ENCODE measurements around the gene ORM2.
A peak's percentile ranks its signal among the peaks of the same experiment; 100 is the strongest.

Gene ORM2

GRCh38 chr9:114361542-114361941 lies 31.9 kb downstream of the ORM2 start:
- H3K4me3 ChIP-seq (ENCODE audit: low read depth, low read length), result no peak overlapping the region
- no peak for TF ChIP-seq CTCF (IDR thresholded peaks at IDR 0.05; ENCODE audit: low read depth, low read length, missing control alignments)
- no peak for DNase-seq (ENCODE audit: low read depth)

DNA sequence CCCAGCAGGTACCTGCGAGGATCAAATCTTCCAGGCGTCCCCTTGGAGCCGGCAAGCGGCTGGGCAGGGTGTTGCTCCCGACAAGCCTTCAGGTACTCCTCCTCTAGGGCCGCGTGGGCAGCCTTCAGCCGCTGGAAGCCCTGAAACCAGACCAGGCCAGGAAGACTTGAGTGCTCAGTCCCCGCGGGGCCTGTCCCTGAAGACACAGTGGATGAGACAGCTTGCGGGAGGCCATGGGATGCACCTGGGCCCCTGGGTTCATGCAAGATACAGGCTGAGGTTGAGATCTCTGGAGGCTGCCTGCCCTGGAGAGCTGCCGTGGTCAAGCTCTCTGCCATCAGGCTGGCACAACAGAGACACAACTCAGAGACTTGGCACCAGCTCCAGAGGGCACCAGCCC lies 32.7 kb downstream of the ORM2 start:
- H3K4me3 ChIP-seq (ENCODE audit: low read depth, low read length), result no peak overlapping the region
- DNase-seq (ENCODE audit: low read depth), result no peak
- TF ChIP-seq CTCF (IDR thresholded peaks at IDR 0.05; ENCODE audit: low read depth, low read length, missing control alignments), result no peak

DNA sequence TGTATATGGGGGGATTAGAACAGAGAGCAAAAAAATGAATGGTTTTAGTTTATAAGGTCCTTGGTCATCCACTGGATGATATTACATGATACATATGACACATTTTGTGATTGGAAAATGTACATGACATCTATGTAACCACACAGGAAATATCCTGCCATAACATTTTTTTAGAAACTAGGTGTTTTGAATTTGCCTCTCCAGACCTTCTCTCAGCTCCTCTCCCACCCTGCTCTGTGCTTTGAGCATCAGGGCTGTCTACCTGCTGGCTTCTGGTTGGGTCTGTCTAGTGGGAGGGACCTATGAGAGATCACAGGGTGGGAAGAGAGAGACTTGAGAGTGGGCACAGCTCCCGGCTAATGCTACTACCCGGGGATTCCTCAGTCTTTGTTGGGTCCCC lies 33.8 kb downstream of the ORM2 start:
- H3K4me3 ChIP-seq (ENCODE audit: low read depth, low read length), result no peak overlapping the region
- no peak for DNase-seq (ENCODE audit: low read depth)
- TF ChIP-seq CTCF (IDR thresholded peaks at IDR 0.05; ENCODE audit: low read depth, low read length, missing control alignments), result no peak

DNA sequence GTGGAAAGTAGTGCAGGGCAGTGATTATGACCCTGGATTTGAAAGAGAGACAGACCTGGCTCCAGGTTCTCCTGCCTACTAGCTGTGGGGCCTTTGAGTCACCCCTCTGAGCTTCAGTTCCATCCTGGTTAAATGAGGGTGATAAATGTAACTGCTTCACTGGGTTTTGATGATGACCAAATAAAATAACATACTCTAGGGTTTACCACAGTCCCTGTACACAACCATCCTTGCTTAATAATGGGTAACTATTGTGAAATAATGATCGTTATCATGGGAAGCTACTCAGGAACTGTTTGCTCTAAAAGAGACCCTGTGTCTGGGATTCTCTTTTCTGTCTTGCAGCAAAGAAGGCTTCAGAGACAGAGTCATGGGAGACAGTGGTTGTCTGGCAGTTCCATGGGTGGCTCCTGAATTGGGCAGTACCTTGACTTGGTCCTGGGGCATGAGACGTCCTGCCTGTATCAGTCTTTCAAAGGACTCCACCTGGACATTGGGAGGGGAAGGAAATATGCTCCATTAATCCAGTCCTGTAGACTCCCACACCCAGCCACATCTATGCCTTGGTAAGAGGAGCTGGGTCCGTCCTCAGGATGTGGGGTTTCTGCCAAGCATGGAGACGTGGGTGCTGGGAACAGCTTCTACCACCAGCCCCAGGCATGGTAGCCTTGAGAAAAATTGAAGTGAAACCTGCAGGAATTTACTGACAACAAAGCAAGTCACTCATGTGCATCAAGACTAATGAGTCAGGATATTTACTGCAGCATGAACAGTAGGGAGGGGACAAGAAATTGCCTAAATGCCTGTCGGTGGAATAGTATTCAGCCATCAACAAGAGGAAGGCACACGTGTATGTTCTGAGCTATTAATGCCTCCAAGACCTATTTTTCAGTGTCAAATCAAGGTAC lies 34.7 kb downstream of the ORM2 start:
- H3K4me3 ChIP-seq (ENCODE audit: low read depth, low read length), result no peak overlapping the region

DNA sequence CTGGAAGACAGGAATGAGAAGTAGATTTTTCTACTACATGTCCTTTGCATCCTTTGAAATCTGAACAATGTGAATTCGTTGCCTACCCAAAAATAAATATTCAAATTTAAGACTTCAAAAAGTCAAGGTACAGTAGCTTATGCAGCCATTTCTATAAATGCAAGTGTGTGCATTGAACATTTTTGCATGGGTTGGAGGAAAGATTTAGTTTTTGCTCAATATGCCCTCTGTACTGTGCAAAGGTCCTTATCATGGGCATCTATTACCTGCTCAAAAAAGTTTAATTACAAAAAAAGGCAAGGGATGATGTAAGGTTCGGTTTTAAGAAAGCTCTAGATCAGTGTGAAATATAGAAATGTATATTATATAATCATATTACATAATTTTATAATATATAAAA lies 35.5 kb downstream of the ORM2 start:
- H3K4me3 ChIP-seq (ENCODE audit: low read depth, low read length), result no peak overlapping the region
- no peak for TF ChIP-seq CTCF (IDR thresholded peaks at IDR 0.05; ENCODE audit: low read depth, low read length, missing control alignments)
- no peak for DNase-seq (ENCODE audit: low read depth)

More for the DNA sequence above, 34.7 kb downstream of the ORM2 start:
- no peak for DNase-seq (ENCODE audit: low read depth)
- no peak for TF ChIP-seq CTCF (IDR thresholded peaks at IDR 0.05; ENCODE audit: low read depth, low read length, missing control alignments)

DNA sequence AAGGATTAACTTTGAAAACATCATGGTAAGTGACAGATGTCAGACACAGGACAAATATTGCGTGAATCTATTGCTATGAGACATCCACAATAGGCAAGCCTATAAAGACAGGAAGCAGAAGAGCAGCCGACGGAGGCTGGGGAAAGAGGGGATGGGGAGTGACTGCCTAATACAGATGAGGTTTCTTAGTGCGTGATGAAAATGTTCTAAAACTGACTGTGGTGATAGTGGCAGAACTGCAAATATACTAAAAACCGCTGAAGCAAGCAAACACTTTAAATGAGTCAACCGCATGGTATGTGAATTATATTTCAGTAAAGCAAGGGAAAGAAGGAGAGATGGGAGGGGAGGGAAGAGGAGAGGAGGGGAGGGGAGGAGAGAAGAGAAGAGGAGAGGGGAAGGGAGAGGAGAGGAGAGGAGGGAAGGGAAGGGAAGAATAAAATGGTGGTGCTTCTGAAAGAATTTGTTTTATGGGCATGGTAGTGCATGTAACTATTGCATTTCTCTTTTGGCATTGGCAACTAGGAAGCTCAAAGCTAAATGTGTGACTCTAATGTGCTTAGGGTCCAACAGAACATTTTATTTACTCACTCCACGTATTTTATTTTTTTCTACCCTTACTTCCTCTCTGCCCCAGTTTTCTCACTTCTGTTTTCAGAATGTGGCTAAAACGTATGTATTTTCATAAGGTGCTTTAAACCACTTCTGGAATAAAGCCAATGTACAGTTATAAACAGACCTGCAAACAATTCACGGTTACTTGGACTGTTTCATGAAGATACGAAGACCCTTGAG lies 36.9 kb downstream of the ORM2 start:
- DNase-seq (ENCODE audit: low read depth), result peak; percentile 60
- H3K4me3 ChIP-seq (ENCODE audit: low read depth, low read length), result no peak overlapping the region

More for the DNA sequence above, 36.9 kb downstream of the ORM2 start:
- TF ChIP-seq CTCF (IDR thresholded peaks at IDR 0.05; ENCODE audit: low read depth, low read length, missing control alignments), result no peak

All from GM12864 (cell line).